Effector memory CD8-positive, alpha-beta T cell (primary cell): ENCODE results near the gene TIMM17B.

Experiments
- ATAC-seq: fragments of 150-1000 bp; cut with Tn5 transposase; replicated peaks from 2 replicates; pipeline ENCODE4 v1.10.0; 2021; ENCODE audit warnings: mild to moderate bottlenecking, moderate library complexity
- DNase-seq, 3 experiments: peaks; one replicate each; pipeline ENCODE4 v3.0.0; 2021
- H3K27ac Mint-ChIP-seq, 2 donors: one replicate each; pipeline ENCODE4 v1.8.0; 2022; ENCODE audit warnings: mild to moderate bottlenecking in 2 of 2, mixed read lengths in 2 of 2, moderate library complexity in 2 of 2
- H3K27me3 Mint-ChIP-seq, 2 donors: one replicate each; pipeline ENCODE4 v1.8.0; 2022; ENCODE audit warnings: mixed read lengths in 2 of 2
- H3K36me3 Mint-ChIP-seq: one replicate; pipeline ENCODE4 v1.8.0; 2022; ENCODE audit warnings: mild to moderate bottlenecking, moderate library complexity, mixed read lengths; ENCODE audit not compliant: insufficient read depth
- H3K4me1 Mint-ChIP-seq, 2 donors: one replicate each; pipeline ENCODE4 v1.8.0; 2022; ENCODE audit warnings: low read depth in 2 of 2, mixed read lengths in 2 of 2
- H3K4me3 Mint-ChIP-seq, 2 donors: one replicate each; pipeline ENCODE4 v1.8.0; 2022; ENCODE audit warnings: mild to moderate bottlenecking in 2 of 2, mixed read lengths in 2 of 2, moderate library complexity in 2 of 2
- H3K9me3 Mint-ChIP-seq, 2 donors: one replicate each; pipeline ENCODE4 v1.8.0; 2022; ENCODE audit warnings: mixed read lengths in 2 of 2

Gene TIMM17B

GRCh38 chrX:48913605-48914366, 16.2 kb upstream of the TIMM17B start:
- ATAC-seq: no peak
- Mint-ChIP-seq H3K27ac (peak overlapping the region; percentile 60 to 72), H3K27me3 (no peaks in the 10 kb centered on the region), H3K9me3 (no peaks in the 10 kb centered on the region), H3K4me3 (peak overlapping the region; percentile 60 to 89), H3K4me1 (peaks cover 36 to 47% of the 10 kb centered on the region in 2 donors), H3K36me3 (peaks cover 100% of the 10 kb centered on the region)
- no peak for DNase-seq

DNA sequence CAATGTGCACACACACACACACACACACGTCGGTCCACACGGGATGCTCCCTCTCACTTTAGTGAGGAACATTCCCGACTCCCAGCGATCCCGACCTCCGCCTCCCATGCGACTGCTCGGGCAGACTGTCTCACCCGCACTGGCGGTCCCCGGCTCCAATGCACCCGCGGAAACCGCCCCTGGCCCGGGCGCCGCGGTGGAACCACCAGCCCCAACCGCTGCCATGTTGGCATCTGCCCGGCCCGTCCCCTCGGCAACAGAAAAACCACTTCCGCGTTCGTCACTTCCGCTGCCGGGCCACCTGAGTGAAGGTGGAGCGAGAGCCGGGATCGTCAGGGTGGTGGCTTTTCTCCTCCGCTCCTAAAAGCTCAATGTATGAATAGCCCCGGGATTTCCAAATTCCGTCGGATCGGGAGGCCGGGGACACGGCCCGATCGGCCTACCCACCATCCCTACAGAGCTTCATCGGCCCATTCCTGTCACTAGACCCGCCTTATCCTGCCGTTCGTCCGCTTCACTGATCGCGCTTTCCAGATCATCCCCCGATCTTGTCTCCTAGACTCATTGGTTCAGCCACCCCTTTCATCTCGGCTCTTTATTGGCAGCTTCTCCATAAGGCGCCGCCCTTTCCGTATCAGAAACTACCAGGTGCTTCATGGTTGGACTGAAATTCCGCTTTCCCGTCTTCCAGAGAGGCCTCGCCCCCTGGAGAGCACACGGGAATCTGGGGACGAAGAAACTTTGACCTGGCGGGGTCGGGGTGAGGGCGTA, 14.0 kb upstream of the TIMM17B start, which contains the start of gene SLC35A2:
Gene SLC35A2, minus strand, starts transcription at position 235 of the 771 bp plus-strand sequence. Its CDS starts 10 bp downstream, at position 225.
- peaks cover 28 to 35% of the 10 kb centered on the region in 2 donors for H3K4me1 Mint-ChIP-seq
- peak within 1 kb of the TSS; percentile 99 for H3K27ac Mint-ChIP-seq
- ATAC-seq (peak; percentile 76), DNase-seq (peak; percentile 87 to 88 (median 87))
- H3K9me3 Mint-ChIP-seq: no peaks in the 10 kb centered on the region
- peak within 1 kb of the TSS; percentile 86 to 97 for H3K4me3 Mint-ChIP-seq
- H3K27me3 Mint-ChIP-seq: no peaks in the 10 kb centered on the region
- peaks cover 95% of the 10 kb centered on the region for H3K36me3 Mint-ChIP-seq

DNA sequence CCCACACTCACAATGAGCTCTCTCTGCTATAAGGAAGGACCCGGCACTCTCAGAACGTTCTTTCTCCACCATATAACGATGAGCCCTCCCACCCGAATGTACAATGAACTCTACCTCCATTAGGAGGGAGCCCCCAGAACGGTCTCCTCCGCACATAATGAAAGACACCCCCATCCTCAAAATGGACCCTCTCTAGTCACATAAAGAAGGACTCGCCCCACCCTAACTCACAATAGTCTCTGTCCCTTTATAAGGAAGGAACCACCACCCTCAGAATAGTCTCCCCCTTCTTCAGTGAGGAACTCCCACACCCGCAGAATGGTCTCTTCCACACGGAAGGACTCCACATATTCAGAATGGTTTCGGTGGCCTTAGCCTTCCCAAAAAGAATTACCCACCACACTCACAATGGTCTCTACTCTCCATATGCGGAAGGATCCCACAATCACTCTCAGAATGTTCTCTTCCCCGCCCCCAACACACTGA, 13.4 kb upstream of the TIMM17B start:
- no peak for DNase-seq
- Mint-ChIP-seq H3K27ac (peak overlapping the region; percentile 99), H3K4me3 (peak overlapping the region; percentile 86 to 97), H3K27me3 (no peaks in the 10 kb centered on the region), H3K4me1 (peaks cover 28 to 35% of the 10 kb centered on the region in 2 donors), H3K9me3 (no peaks in the 10 kb centered on the region), H3K36me3 (peaks cover 95% of the 10 kb centered on the region)
- peak; percentile 12 for ATAC-seq

DNA sequence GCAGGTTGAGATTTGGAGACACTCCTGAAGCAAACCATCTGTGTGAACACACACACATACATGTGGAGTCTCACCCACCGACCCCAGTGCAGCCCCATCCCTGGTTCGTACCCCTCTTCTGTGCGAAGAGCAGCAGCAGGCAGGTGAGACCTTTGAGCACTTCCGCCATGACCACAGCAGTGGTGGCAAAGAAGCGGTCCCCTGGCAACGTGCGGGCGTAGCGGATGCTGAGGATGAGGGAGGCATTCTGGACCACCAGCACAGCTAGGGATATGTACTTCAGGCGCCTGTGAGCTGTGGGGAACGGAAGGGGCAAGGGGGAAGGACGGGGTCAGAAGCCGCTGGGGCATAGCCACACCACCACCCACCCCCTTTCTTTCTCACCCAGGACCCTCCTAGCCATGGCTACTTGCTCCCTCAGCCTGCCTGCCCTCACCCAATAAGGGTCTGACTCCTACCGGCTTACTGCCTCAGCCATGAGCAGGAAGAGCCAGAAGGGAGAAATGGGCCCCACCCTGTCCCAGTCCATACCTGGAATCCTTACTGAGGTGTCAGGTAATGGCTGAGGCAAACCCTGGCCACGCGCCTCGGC, 12.2 kb upstream of the TIMM17B start:
- peak overlapping the region in 1 of 2 donors; percentile 6 for H3K4me3 Mint-ChIP-seq
- peaks cover 27 to 29% of the 10 kb centered on the region in 2 donors for H3K4me1 Mint-ChIP-seq
- H3K27ac Mint-ChIP-seq: peak overlapping the region in 1 of 2 donors; percentile 74
- ATAC-seq: no peak
- no peaks in the 10 kb centered on the region for H3K9me3 Mint-ChIP-seq
- peaks cover 88% of the 10 kb centered on the region for H3K36me3 Mint-ChIP-seq
- DNase-seq: no peak
- no peaks in the 10 kb centered on the region for H3K27me3 Mint-ChIP-seq

GRCh38 chrX:48908600-48908999, 11.0 kb upstream of the TIMM17B start:
- no peaks in the 10 kb centered on the region for H3K9me3 Mint-ChIP-seq
- H3K36me3 Mint-ChIP-seq: peaks cover 86% of the 10 kb centered on the region
- DNase-seq: no peak
- H3K4me1 Mint-ChIP-seq: peaks cover 19 to 21% of the 10 kb centered on the region in 2 donors
- peak overlapping the region in 1 of 2 donors; percentile 74 for H3K27ac Mint-ChIP-seq
- H3K27me3 Mint-ChIP-seq: no peaks in the 10 kb centered on the region
- no peak overlapping the region for H3K4me3 Mint-ChIP-seq
- ATAC-seq: no peak

GRCh38 chrX:48905090-48905790, 7.7 kb upstream of the TIMM17B start:
- peaks cover 85% of the 10 kb centered on the region for H3K36me3 Mint-ChIP-seq
- no peaks in the 10 kb centered on the region for H3K27me3 Mint-ChIP-seq
- no peaks in the 10 kb centered on the region for H3K4me1 Mint-ChIP-seq
- peak overlapping the region in 1 of 2 donors; percentile 14 for H3K4me3 Mint-ChIP-seq
- H3K9me3 Mint-ChIP-seq: no peaks in the 10 kb centered on the region
- no peak overlapping the region for H3K27ac Mint-ChIP-seq
- ATAC-seq (no peak), DNase-seq (no peak)

DNA sequence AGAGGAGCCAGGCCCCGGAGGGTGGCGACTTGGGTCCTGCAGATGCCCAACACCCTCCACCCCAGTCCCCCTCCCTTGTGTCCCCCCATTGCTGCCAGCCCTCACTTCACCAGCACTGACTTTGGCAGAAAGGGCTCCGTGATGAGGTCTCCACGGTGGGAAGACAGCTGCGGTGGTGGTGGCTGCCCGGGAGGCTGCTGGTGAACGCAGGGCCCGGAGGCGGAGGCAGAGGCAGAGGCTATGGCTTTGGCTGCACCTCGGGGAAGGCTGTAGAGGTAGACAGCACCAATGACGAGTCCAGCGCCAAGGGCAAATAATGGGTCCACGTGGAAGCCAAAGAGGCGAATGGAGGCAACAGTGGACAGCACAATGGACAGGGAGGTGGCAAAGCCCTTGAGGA, 7.1 kb upstream of the TIMM17B start:
- H3K27me3 Mint-ChIP-seq: no peaks in the 10 kb centered on the region
- no peaks in the 10 kb centered on the region for H3K4me1 Mint-ChIP-seq
- peaks cover 81% of the 10 kb centered on the region for H3K36me3 Mint-ChIP-seq
- peak overlapping the region in 1 of 2 donors; percentile 14 for H3K4me3 Mint-ChIP-seq
- no peak overlapping the region for H3K27ac Mint-ChIP-seq
- DNase-seq (no peak), ATAC-seq (no peak)
- no peaks in the 10 kb centered on the region for H3K9me3 Mint-ChIP-seq

- Mint-ChIP-seq H3K36me3 (peaks cover 77% of the 10 kb centered on the region), H3K27ac (no peak overlapping the region), H3K4me1 (no peaks in the 10 kb centered on the region), H3K9me3 (no peaks in the 10 kb centered on the region), H3K4me3 (no peak overlapping the region), H3K27me3 (no peaks in the 10 kb centered on the region)
- no peak for DNase-seq
- no peak for ATAC-seq
These were observed 6.6 kb upstream of the TIMM17B start for GRCh38 chrX:48904180-48904579.

GRCh38 chrX:48903290-48903689, 5.7 kb upstream of the TIMM17B start:
- H3K27me3 Mint-ChIP-seq: no peaks in the 10 kb centered on the region
- peak overlapping the region in 1 of 2 donors; percentile 72 for H3K27ac Mint-ChIP-seq
- DNase-seq: no peak
- H3K4me1 Mint-ChIP-seq: no peaks in the 10 kb centered on the region
- peaks cover 78% of the 10 kb centered on the region for H3K36me3 Mint-ChIP-seq
- H3K4me3 Mint-ChIP-seq: no peak overlapping the region
- no peak for ATAC-seq
- H3K9me3 Mint-ChIP-seq: no peaks in the 10 kb centered on the region

GRCh38 chrX:48902776-48903175, 5.2 kb upstream of the TIMM17B start:
- Mint-ChIP-seq H3K9me3 (no peaks in the 10 kb centered on the region), H3K4me3 (no peak overlapping the region), H3K4me1 (peaks cover 0 to 3% of the 10 kb centered on the region in 2 donors), H3K27me3 (no peaks in the 10 kb centered on the region), H3K36me3 (peaks cover 77% of the 10 kb centered on the region), H3K27ac (peak overlapping the region in 1 of 2 donors; percentile 72)
- ATAC-seq (no peak), DNase-seq (no peak)

- Mint-ChIP-seq H3K4me1 (peaks cover 0 to 6% of the 10 kb centered on the region in 2 donors), H3K27me3 (no peaks in the 10 kb centered on the region), H3K36me3 (peaks cover 77% of the 10 kb centered on the region), H3K9me3 (no peaks in the 10 kb centered on the region), H3K4me3 (no peak overlapping the region), H3K27ac (peak overlapping the region in 1 of 2 donors; percentile 60)
- no peak for ATAC-seq
- DNase-seq: no peak
These were observed 4.6 kb upstream of the TIMM17B start for GRCh38 chrX:48902135-48902534.

DNA sequence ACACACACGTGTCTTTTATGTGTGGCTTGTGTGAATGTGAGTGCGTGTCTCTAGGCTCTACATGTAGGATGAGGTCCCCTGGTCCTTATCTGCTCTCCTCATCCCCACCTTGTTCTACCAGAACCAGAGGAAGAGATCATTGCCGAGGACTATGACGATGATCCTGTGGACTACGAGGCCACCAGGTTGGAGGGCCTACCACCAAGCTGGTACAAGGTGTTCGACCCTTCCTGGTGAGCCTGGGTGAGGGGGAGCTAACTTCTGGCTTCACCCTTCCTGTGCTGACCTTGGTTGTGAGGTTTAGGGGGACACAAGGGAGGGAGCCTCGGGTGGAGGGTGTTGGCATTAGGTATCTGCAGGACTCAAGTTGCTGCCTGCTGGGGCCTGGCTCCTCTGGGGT, 3.5 kb upstream of the TIMM17B start:
- H3K4me1 Mint-ChIP-seq: peaks cover 6 to 8% of the 10 kb centered on the region in 2 donors
- H3K4me3 Mint-ChIP-seq: no peak overlapping the region
- H3K27me3 Mint-ChIP-seq: no peaks in the 10 kb centered on the region
- H3K27ac Mint-ChIP-seq: peak overlapping the region in 1 of 2 donors; percentile 28
- DNase-seq (no peak), ATAC-seq (no peak)
- H3K36me3 Mint-ChIP-seq: peaks cover 73% of the 10 kb centered on the region
- no peaks in the 10 kb centered on the region for H3K9me3 Mint-ChIP-seq

DNA sequence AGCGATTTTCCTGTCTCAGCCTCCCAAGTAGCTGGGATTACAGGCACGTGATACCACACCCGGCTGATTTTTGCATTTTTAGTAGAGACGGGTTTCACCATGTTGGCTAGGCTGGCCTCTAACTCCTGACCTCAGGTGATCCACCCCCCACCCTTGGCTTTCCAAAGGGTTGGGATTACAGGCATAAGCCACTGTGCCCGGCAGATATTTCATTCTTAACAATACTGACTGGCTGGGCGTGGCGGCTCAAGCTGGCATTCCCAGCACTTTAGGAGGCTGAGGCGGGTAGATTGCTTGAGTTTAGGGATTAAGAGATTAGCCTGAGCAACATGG, 1.5 kb upstream of the TIMM17B start:
- peaks cover 62% of the 10 kb centered on the region for H3K36me3 Mint-ChIP-seq

More for the DNA sequence above, 1.5 kb upstream of the TIMM17B start:
- DNase-seq (no peak), ATAC-seq (no peak)
- H3K9me3 Mint-ChIP-seq: no peaks in the 10 kb centered on the region
- H3K4me3 Mint-ChIP-seq: peak overlapping the region in 1 of 2 donors; percentile 90
- H3K27ac Mint-ChIP-seq: no peak overlapping the region
- H3K27me3 Mint-ChIP-seq: no peaks in the 10 kb centered on the region
- H3K4me1 Mint-ChIP-seq: peaks cover 6 to 8% of the 10 kb centered on the region in 2 donors
